HL-60 (cell line): ENCODE data around the gene PPM1A.

ENCODE experiments used
- CTCF ChIP-seq: IDR thresholded peaks from one replicate; pipeline ENCODE4 v1.5.1; 2011; ENCODE audit warnings: low read length, control low read depth, inconsistent platforms; ENCODE audit not compliant: insufficient read depth
- POLR2AphosphoS5 ChIP-seq: IDR thresholded peaks from 2 replicates; pipeline ENCODE4 v1.6.1; 2012; ENCODE audit warnings: low read depth
- REST ChIP-seq: IDR thresholded peaks from 2 replicates; pipeline ENCODE4 v1.6.1; 2012; ENCODE audit warnings: low read depth; ENCODE audit not compliant: insufficient replicate concordance
- SPI1 ChIP-seq: IDR thresholded peaks from 2 replicates; pipeline ENCODE4 v1.6.1; 2012; ENCODE audit warnings: low read depth, mild to moderate bottlenecking, borderline replicate concordance

- TF ChIP-seq CTCF: no peak
- TF ChIP-seq REST: no peak
- no peak for TF ChIP-seq POLR2AphosphoS5
- TF ChIP-seq SPI1: no peak
These were observed 45.5 kb downstream of the PPM1A start for GRCh38 chr14:60294411-60295069.
